ENCODE measurements around the gene TSPAN5.
"Not testable (repeated sequence)": the region's sequence is repeated elsewhere in the genome, so short reads cannot be mapped to it uniquely, and the experiment has no call there.

The TSPAN5 gene

GRCh38 chr4:98476891-98477290, 181.5 kb downstream of the TSPAN5 start:
- Histone ChIP-seq H3K27me3 (ENCODE audit: insufficient read depth, low read length) (no peaks in the 10 kb centered on the region), H3K36me3 (ENCODE audit: insufficient read depth, low read depth, low read length) (no peaks in the 10 kb centered on the region; the same call in 1 of the 2 replicates), H3K27ac (ENCODE audit: low read length) (no peak overlapping the region), H3K4me1 (ENCODE audit: insufficient read depth, low read length) (no peaks in the 10 kb centered on the region), H3K9me3 (ENCODE audit: insufficient read depth, low read depth, low read length) (no peaks in the 10 kb centered on the region), H3K9ac (ENCODE audit: low read depth, low read length) (no peak overlapping the region), H3K4me3 (ENCODE audit: low read length) (no peak overlapping the region)

- H3K9me3 ChIP-seq (ENCODE audit: insufficient read depth, low read depth, low read length): no peaks in the 10 kb centered on the region
- no peak overlapping the region for H3K4me3 ChIP-seq (ENCODE audit: low read length)
- no peaks in the 10 kb centered on the region for H3K27me3 ChIP-seq (ENCODE audit: insufficient read depth, low read length)
- no peaks in the 10 kb centered on the region; the same call in 1 of the 2 replicates for H3K36me3 ChIP-seq (ENCODE audit: insufficient read depth, low read depth, low read length)
- H3K4me1 ChIP-seq (ENCODE audit: insufficient read depth, low read length): no peaks in the 10 kb centered on the region
- no peak overlapping the region for H3K9ac ChIP-seq (ENCODE audit: low read depth, low read length)
- H3K27ac ChIP-seq (ENCODE audit: low read length): no peak overlapping the region
Observed at GRCh38 chr4:98474408-98474844, 184.0 kb downstream of the TSPAN5 start.

- no peaks in the 10 kb centered on the region for H3K4me1 ChIP-seq (ENCODE audit: insufficient read depth, low read length)
- H3K9ac ChIP-seq (ENCODE audit: low read depth, low read length): no peak overlapping the region
- H3K9me3 ChIP-seq (ENCODE audit: insufficient read depth, low read depth, low read length): no peaks in the 10 kb centered on the region
- no peaks in the 10 kb centered on the region for H3K27me3 ChIP-seq (ENCODE audit: insufficient read depth, low read length)
- H3K4me3 ChIP-seq (ENCODE audit: low read length): no peak overlapping the region
- H3K27ac ChIP-seq (ENCODE audit: low read length): no peak overlapping the region
- no peaks in the 10 kb centered on the region; the same call in 1 of the 2 replicates for H3K36me3 ChIP-seq (ENCODE audit: insufficient read depth, low read depth, low read length)
Observed at GRCh38 chr4:98473046-98473445, 185.4 kb downstream of the TSPAN5 start.

- H3K9ac ChIP-seq (ENCODE audit: low read depth, low read length): no peak overlapping the region
- H3K9me3 ChIP-seq (ENCODE audit: insufficient read depth, low read depth, low read length): no peaks in the 10 kb centered on the region
- H3K4me3 ChIP-seq (ENCODE audit: low read length): no peak overlapping the region
- no peak overlapping the region for H3K27ac ChIP-seq (ENCODE audit: low read length)
- H3K27me3 ChIP-seq (ENCODE audit: insufficient read depth, low read length): no peaks in the 10 kb centered on the region
- H3K4me1 ChIP-seq (ENCODE audit: insufficient read depth, low read length): no peaks in the 10 kb centered on the region
- H3K36me3 ChIP-seq (ENCODE audit: insufficient read depth, low read depth, low read length): no peaks in the 10 kb centered on the region
Observed at GRCh38 chr4:98470831-98471230, 187.6 kb downstream of the TSPAN5 start.

GRCh38 chr4:98470366-98470765, 188.0 kb downstream of the TSPAN5 start:
- no peak overlapping the region for H3K4me3 ChIP-seq (ENCODE audit: low read length)

GRCh38 chr4:98469771-98470170, 188.6 kb downstream of the TSPAN5 start:
- no peak overlapping the region for H3K27ac ChIP-seq (ENCODE audit: low read length)

More at GRCh38 chr4:98470366-98470765, 188.0 kb downstream of the TSPAN5 start:
- no peak overlapping the region for H3K27ac ChIP-seq (ENCODE audit: low read length)
- H3K9me3 ChIP-seq (ENCODE audit: insufficient read depth, low read depth, low read length): no peaks in the 10 kb centered on the region
- no peaks in the 10 kb centered on the region for H3K36me3 ChIP-seq (ENCODE audit: insufficient read depth, low read depth, low read length)
- no peaks in the 10 kb centered on the region for H3K27me3 ChIP-seq (ENCODE audit: insufficient read depth, low read length)
- no peak overlapping the region for H3K9ac ChIP-seq (ENCODE audit: low read depth, low read length)
- H3K4me1 ChIP-seq (ENCODE audit: insufficient read depth, low read length): no peaks in the 10 kb centered on the region

DNA sequence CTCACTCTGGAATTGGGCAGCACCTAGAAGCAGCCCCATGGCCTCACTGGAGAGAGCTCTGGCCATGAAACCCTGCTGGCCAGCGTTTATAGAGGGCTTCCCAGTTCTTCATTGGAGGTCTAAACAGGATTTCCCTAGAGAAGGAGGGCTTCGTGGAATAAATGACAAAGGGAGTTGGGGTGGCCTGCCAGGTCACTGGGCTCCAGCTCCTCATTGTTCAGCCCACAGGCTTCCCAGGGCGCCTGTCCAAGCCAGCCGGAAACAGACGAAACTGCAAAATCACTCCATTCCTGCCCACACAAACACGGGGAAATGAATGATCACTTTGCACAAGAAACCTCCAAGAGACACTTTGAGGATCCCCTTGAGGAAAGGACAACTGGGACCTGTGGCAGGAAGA, 189.7 kb downstream of the TSPAN5 start:
- Histone ChIP-seq H3K27ac (ENCODE audit: low read length) (no peak overlapping the region), H3K4me1 (ENCODE audit: insufficient read depth, low read length) (no peaks in the 10 kb centered on the region), H3K9me3 (ENCODE audit: insufficient read depth, low read depth, low read length) (no peaks in the 10 kb centered on the region), H3K9ac (ENCODE audit: low read depth, low read length) (no peak overlapping the region), H3K27me3 (ENCODE audit: insufficient read depth, low read length) (no peaks in the 10 kb centered on the region), H3K36me3 (ENCODE audit: insufficient read depth, low read depth, low read length) (no peaks in the 10 kb centered on the region), H3K4me3 (ENCODE audit: low read length) (no peak overlapping the region)

More at GRCh38 chr4:98469771-98470170, 188.6 kb downstream of the TSPAN5 start:
- no peaks in the 10 kb centered on the region for H3K9me3 ChIP-seq (ENCODE audit: insufficient read depth, low read depth, low read length)
- H3K27me3 ChIP-seq (ENCODE audit: insufficient read depth, low read length): no peaks in the 10 kb centered on the region
- no peak overlapping the region for H3K9ac ChIP-seq (ENCODE audit: low read depth, low read length)
- no peak overlapping the region for H3K4me3 ChIP-seq (ENCODE audit: low read length)
- H3K36me3 ChIP-seq (ENCODE audit: insufficient read depth, low read depth, low read length): no peaks in the 10 kb centered on the region
- no peaks in the 10 kb centered on the region for H3K4me1 ChIP-seq (ENCODE audit: insufficient read depth, low read length)

GRCh38 chr4:98467627-98468072, 190.8 kb downstream of the TSPAN5 start:
- no peaks in the 10 kb centered on the region for H3K27me3 ChIP-seq (ENCODE audit: insufficient read depth, low read length)
- H3K27ac ChIP-seq (ENCODE audit: low read length): no peak overlapping the region
- no peaks in the 10 kb centered on the region for H3K9me3 ChIP-seq (ENCODE audit: insufficient read depth, low read depth, low read length)
- H3K4me3 ChIP-seq (ENCODE audit: low read length): peak overlapping the region; percentile 63
- peak overlapping the region; percentile 48; the same call in 1 of the 2 replicates for H3K9ac ChIP-seq (ENCODE audit: low read depth, low read length)
- H3K36me3 ChIP-seq (ENCODE audit: insufficient read depth, low read depth, low read length): no peaks in the 10 kb centered on the region
- H3K4me1 ChIP-seq (ENCODE audit: insufficient read depth, low read length): no peaks in the 10 kb centered on the region

DNA sequence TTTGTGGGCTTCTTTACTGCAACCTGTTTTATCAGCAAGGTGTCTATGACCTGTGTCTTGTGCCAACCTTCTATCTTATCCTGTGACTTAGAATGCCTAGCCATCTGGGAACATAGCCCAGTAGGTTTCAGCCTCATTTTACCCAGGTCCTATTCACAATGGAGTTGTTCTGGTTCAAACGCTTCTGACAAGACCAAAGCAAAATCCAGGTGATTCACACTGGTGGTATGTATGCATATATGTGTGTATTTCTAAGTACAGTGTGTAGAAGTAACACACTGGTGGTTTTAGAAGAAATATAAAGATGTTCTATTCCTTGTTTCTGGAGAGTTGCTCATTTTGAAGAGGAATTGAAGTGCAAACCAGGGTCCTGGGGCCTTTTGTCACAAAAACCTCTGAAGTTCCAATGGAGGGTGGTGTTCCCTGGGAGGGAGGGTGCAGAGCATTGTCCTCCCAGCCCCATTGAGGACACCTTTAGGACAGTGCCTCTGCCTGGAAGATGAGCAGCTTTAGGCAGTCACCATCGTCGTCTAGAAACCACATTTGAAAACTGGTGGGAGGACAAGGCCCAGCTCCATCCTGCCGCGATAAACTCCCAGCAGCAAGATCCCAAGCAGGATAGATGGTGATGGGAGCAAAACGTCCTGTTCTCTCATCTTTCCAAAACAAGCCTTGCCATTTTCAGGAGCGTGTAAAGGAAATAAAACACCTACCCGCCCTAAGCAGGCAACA, 191.4 kb downstream of the TSPAN5 start:
- H3K9me3 ChIP-seq (ENCODE audit: insufficient read depth, low read depth, low read length): no peaks in the 10 kb centered on the region
- H3K4me3 ChIP-seq (ENCODE audit: low read length): no peak overlapping the region
- no peak overlapping the region for H3K9ac ChIP-seq (ENCODE audit: low read depth, low read length)
- no peaks in the 10 kb centered on the region for H3K27me3 ChIP-seq (ENCODE audit: insufficient read depth, low read length)
- no peaks in the 10 kb centered on the region for H3K4me1 ChIP-seq (ENCODE audit: insufficient read depth, low read length)
- H3K27ac ChIP-seq (ENCODE audit: low read length): no peak overlapping the region
- no peaks in the 10 kb centered on the region for H3K36me3 ChIP-seq (ENCODE audit: insufficient read depth, low read depth, low read length)

DNA sequence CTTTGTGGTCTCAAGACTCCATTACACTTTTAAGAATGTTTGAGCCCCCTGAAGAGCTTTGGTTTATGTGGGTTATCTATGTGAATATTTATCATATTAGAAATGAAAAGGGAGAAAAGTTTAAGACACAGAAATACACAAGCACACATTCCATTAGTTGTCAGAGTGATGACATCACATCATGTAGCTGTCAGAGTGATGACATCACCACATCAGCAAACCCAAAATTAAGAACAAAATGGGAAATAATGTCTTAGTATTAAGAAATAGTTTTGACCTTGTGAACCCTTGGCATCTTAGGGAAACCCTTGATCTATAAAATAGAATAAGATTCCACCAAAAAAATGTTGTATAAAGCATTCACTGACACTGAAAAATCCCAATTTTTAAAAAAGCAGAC, 195.9 kb downstream of the TSPAN5 start:
- H3K36me3 ChIP-seq (ENCODE audit: insufficient read depth, low read depth, low read length): no peaks in the 10 kb centered on the region
- H3K27me3 ChIP-seq (ENCODE audit: insufficient read depth, low read length): no peaks in the 10 kb centered on the region
- no peak overlapping the region for H3K9ac ChIP-seq (ENCODE audit: low read depth, low read length)
- H3K4me1 ChIP-seq (ENCODE audit: insufficient read depth, low read length): no peaks in the 10 kb centered on the region
- no peak overlapping the region for H3K27ac ChIP-seq (ENCODE audit: low read length)
- no peak overlapping the region for H3K4me3 ChIP-seq (ENCODE audit: low read length)
- no peaks in the 10 kb centered on the region for H3K9me3 ChIP-seq (ENCODE audit: insufficient read depth, low read depth, low read length)

GRCh38 chr4:98461121-98461865, 197.1 kb downstream of the TSPAN5 start:
- not testable (repeated sequence) for H3K27me3 ChIP-seq (ENCODE audit: insufficient read depth, low read length); H3K4me1 ChIP-seq (ENCODE audit: insufficient read depth, low read length); H3K27ac ChIP-seq (ENCODE audit: low read length); H3K9ac ChIP-seq (ENCODE audit: low read depth, low read length); H3K36me3 ChIP-seq (ENCODE audit: insufficient read depth, low read depth, low read length); H3K4me3 ChIP-seq (ENCODE audit: low read length); H3K9me3 ChIP-seq (ENCODE audit: insufficient read depth, low read depth, low read length)

DNA sequence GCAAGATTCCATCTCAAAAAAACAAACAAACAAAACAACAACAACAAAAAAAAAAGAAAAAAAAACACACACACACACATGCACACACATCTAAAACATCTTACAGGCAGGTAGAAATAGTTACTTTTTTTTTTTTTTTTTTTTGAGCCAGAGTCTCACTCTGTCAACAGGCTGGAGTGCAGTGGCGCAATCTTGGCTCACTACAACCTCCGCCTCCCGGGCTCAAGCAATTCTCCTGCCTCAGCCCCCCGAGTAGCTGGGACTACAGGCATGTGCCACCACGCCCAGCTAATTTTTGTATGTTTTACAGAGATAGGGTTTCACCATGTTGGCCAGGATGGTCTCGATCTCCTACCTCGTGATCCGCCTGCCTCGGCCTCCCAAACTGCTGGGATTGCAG, 201.0 kb downstream of the TSPAN5 start:
- H3K4me1 ChIP-seq (ENCODE audit: insufficient read depth, low read length); H3K9me3 ChIP-seq (ENCODE audit: insufficient read depth, low read depth, low read length); H3K4me3 ChIP-seq (ENCODE audit: low read length); H3K36me3 ChIP-seq (ENCODE audit: insufficient read depth, low read depth, low read length); H3K9ac ChIP-seq (ENCODE audit: low read depth, low read length); H3K27me3 ChIP-seq (ENCODE audit: insufficient read depth, low read length); H3K27ac ChIP-seq (ENCODE audit: low read length): not testable (repeated sequence)
